ENCODE data around the gene DTNB.

DNA sequence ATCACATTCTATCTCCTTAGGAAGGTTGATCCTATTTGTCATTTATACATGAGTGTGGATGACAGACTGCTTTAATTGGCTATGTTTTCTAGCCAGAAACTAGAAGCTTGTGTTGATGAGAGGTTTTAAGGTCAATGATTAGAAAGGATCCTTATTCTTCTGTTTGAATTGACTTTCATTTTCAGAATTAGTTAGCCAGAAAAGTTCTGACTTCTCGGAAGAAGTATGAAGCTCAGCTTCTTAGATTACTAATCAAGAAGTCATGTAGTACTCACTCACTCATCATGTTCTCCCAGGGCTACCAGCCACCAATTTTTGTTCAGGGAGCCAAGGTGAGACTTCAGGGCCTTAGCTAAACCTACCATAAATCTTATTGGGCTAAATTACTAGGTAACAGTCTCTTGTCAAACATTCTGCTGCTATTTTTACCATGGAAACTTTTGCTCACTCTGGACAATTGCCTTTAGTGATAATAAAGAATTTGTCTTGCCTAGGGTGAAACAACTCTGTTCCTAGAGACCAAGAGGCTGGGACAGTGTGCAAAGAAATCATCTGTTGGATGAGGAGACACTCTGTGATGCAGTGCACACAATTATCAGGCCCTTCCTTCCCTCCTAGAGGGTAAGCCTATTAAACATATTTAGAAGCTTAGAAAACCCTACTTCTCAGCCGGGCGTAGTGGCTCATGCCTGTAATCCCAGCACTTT is 220.0 kb downstream of the DTNB start:
- no peak for TF ChIP-seq CTCF (IDR thresholded peaks at IDR 0.05)
- no peak for TF ChIP-seq POLR2A (IDR thresholded peaks at IDR 0.05)
- TF ChIP-seq POLR2AphosphoS5 (IDR thresholded peaks at IDR 0.05): no peak
